ENCODE measurements around the gene TIMMDC1.

TIMMDC1 gene

GRCh38 chr3:119469418-119470189 is 28.7 kb upstream of the TIMMDC1 start:
- peak overlapping the region; percentile 89 for H3K4me3 ChIP-seq (ENCODE audit: low read depth, low read length)
- TF ChIP-seq CTCF (IDR thresholded peaks at IDR 0.05; ENCODE audit: low read depth, low read length, missing control alignments): no peak
- no peak for DNase-seq (ENCODE audit: low read depth)

- TF ChIP-seq CTCF (IDR thresholded peaks at IDR 0.05; ENCODE audit: low read depth, low read length, missing control alignments): no peak
- H3K4me3 ChIP-seq (ENCODE audit: low read depth, low read length): no peak overlapping the region
- DNase-seq (ENCODE audit: low read depth): no peak
Observed at GRCh38 chr3:119470866-119471265, 27.5 kb upstream of the TIMMDC1 start.

GRCh38 chr3:119481079-119481478 is 17.3 kb upstream of the TIMMDC1 start:
- TF ChIP-seq CTCF (IDR thresholded peaks at IDR 0.05; ENCODE audit: low read depth, low read length, missing control alignments): no peak
- no peak for DNase-seq (ENCODE audit: low read depth)
- no peak overlapping the region for H3K4me3 ChIP-seq (ENCODE audit: low read depth, low read length)

GRCh38 chr3:119483101-119483500 is 15.2 kb upstream of the TIMMDC1 start:
- no peak for DNase-seq (ENCODE audit: low read depth)
- no peak for TF ChIP-seq CTCF (IDR thresholded peaks at IDR 0.05; ENCODE audit: low read depth, low read length, missing control alignments)
- H3K4me3 ChIP-seq (ENCODE audit: low read depth, low read length): no peak overlapping the region

- DNase-seq (ENCODE audit: low read depth): no peak
- TF ChIP-seq CTCF (IDR thresholded peaks at IDR 0.05; ENCODE audit: low read depth, low read length, missing control alignments): no peak
- no peak overlapping the region for H3K4me3 ChIP-seq (ENCODE audit: low read depth, low read length)
Observed at GRCh38 chr3:119485563-119485962, 12.8 kb upstream of the TIMMDC1 start.

- no peak overlapping the region for H3K4me3 ChIP-seq (ENCODE audit: low read depth, low read length)
- DNase-seq (ENCODE audit: low read depth): no peak
- no peak for TF ChIP-seq CTCF (IDR thresholded peaks at IDR 0.05; ENCODE audit: low read depth, low read length, missing control alignments)
Observed at GRCh38 chr3:119490153-119490552, 8.2 kb upstream of the TIMMDC1 start.

GRCh38 chr3:119492128-119492527 is 6.2 kb upstream of the TIMMDC1 start:
- no peak for DNase-seq (ENCODE audit: low read depth)
- TF ChIP-seq CTCF (IDR thresholded peaks at IDR 0.05; ENCODE audit: low read depth, low read length, missing control alignments): no peak
- H3K4me3 ChIP-seq (ENCODE audit: low read depth, low read length): no peak overlapping the region
